ENCODE results near the gene HOXA3.

- TF ChIP-seq, protein P1, sequence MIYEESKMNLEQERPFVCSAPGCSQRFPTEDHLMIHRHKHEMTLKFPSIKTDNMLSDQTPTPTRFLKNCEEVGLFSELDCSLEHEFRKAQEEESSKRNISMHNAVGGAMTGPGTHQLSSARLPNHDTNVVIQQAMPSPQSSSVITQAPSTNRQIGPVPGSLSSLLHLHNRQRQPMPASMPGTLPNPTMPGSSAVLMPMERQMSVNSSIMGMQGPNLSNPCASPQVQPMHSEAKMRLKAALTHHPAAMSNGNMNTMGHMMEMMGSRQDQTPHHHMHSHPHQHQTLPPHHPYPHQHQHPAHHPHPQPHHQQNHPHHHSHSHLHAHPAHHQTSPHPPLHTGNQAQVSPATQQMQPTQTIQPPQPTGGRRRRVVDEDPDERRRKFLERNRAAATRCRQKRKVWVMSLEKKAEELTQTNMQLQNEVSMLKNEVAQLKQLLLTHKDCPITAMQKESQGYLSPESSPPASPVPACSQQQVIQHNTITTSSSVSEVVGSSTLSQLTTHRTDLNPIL (CRISPR knock-in tag; IDR thresholded peaks at IDR 0.05; ENCODE audit: low read depth) = no peak
- TF ChIP-seq PATZ1 (CRISPR knock-in tag; IDR thresholded peaks at IDR 0.05; ENCODE audit: borderline replicate concordance) (no peak), ZNF70 (CRISPR knock-in tag; IDR thresholded peaks at IDR 0.05) (no peak), RARB (CRISPR knock-in tag; IDR thresholded peaks at IDR 0.05) (no peak), ISL1 (CRISPR knock-in tag; IDR thresholded peaks at IDR 0.05) (no peak), ZNF565 (CRISPR knock-in tag; conservative IDR thresholded peaks at IDR 0.05; ENCODE audit: low read depth) (no peak), ZFP30 (CRISPR knock-in tag; IDR thresholded peaks at IDR 0.05) (no peak), OSR1 (CRISPR knock-in tag; IDR thresholded peaks at IDR 0.05) (no peak), TCF4 (CRISPR knock-in tag; IDR thresholded peaks at IDR 0.05; ENCODE audit: borderline replicate concordance) (no peak), ARNTL (CRISPR knock-in tag; IDR thresholded peaks at IDR 0.05; ENCODE audit: borderline replicate concordance, low read depth) (no peak), ZFP3 (CRISPR knock-in tag; IDR thresholded peaks at IDR 0.05) (no peak), TOX (CRISPR knock-in tag; IDR thresholded peaks at IDR 0.05; ENCODE audit: borderline replicate concordance) (no peak), GLIS3 (CRISPR knock-in tag; IDR thresholded peaks at IDR 0.05) (no peak), ZNF8 (CRISPR knock-in tag; IDR thresholded peaks at IDR 0.05) (no peak)
Observed at GRCh38 chr7:27180431-27181420, 28.3 kb upstream of the HOXA3 start.
